ENCODE results near the gene KCNK4.
"Not testable (repeated sequence)": the region's sequence is repeated elsewhere in the genome, so short reads cannot be mapped to it uniquely, and the experiment has no call there.

The KCNK4 gene

DNA sequence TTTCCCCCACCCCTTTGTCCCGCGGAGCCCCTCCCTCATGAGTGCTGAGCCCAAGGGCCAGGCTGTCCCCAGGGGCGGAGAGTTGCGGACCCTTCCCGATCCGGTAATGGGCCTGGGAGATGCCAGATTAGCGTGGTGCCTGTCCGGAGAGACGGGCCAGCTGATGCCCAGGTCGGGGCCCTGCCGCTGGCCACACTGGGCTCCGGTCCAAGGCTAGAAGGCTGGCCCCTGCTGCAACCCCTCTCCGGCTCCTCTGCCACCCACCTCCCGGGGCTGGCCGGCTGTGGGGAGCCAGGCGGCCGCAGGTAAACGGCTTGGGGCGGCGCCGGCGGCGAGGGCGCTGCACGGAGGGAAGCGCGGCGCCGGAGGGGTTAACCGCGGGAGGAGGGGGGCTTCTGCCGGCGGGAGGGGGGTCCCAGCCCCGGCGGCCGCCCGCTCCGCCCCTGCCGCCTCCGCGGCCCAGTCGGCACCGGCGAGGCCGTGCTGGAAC is at the start of gene KCNK4:
Gene KCNK4, plus strand, starts transcription at position 41 of the 490 bp plus-strand sequence. CDS start 1,717 bp downstream, outside the sequence.
- no peak for DNase-seq (ENCODE audit: low spot score)

DNA sequence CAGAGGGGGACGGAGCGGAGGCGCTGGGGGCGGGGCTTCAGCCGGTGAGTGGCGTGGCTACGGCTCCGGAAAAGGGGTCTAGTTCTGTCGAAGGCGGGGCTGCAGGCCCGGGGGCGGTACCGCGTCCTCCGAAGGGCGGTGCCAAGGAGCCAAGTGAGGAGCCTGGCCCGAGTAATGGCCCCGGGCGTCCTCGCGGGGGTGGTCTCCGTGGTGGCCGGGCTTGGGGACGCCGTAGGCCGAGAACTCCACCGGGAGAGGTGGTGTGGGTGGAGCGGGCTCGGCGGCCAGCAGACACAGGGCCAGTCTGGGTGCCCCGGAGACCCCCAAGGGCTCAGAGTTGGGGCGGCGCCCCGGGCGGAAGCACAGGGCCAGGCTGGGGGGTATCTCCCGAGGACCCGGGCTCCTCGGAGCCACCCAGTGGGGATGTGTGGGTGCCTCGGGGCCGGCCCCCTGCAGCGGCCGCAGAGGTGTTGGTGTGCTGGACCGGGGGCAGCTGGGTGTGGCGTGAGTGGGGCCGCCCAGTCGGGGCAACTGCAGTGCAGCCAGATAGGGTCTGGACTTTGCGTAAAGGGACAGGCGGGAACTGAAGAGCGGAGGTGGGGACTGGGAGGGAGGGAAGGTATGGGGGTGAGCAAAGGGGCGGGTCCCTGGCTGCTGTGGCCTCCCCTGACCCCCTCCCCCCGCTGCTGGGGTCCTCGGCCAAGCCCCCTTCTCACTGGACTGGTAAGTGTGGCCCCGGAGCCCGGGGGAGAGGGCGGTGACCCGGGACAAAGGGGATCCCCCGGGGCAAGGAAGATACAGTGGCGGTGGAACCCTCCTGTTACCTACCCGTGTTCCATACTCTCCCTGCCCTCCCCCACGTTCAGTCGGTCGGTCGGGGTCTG is 49.4 kb upstream of the KCNK4 start:
- DNase-seq (ENCODE audit: low spot score), result no peak

GRCh38 chr11:64243236-64243854 is 47.8 kb upstream of the KCNK4 start:
- no peak for DNase-seq (ENCODE audit: low spot score)

DNA sequence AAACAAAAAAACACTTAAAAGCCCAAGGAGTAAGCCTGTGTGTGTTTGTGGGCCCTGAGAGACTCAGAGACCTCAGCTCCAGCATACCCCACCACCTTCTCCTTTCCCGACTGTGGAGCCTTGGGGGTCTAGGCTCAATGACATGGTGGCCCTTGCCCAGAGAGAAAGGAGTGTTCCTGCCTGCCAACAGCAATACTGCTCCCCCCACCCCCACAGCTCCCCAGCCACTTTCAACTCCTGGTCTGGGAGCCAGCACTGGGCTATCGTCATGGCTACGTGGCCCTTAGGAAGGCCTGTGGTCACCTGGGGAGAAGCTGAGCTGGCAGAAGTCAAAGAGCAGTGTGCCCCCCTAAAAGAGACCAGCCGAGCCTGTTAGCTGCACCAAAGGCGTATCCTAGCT is 47.0 kb upstream of the KCNK4 start:
- no peak for DNase-seq (ENCODE audit: low spot score)

- no peak for DNase-seq (ENCODE audit: low spot score)
Observed at GRCh38 chr11:64244966-64245365, 46.1 kb upstream of the KCNK4 start.

DNA sequence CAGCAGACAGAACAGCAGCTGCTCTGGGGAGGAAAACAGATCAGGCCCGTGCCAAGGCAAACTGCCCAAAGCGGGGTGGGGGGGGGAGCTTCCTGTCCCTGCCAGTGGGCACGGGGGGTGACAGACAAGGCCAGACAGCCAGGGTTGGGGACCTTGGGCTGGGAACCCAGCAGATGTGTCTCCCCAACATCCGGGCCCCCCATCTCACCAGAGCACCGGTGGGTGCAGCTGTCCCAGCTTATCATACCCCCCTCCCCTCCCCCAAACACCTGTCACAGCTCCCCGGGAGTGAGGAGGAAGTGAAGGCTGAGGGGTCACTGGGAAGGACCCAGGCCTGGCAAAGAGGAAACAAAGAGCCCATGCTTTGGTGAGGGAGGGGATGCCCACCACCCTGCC is 45.7 kb upstream of the KCNK4 start:
- no peak for DNase-seq (ENCODE audit: low spot score)

DNA sequence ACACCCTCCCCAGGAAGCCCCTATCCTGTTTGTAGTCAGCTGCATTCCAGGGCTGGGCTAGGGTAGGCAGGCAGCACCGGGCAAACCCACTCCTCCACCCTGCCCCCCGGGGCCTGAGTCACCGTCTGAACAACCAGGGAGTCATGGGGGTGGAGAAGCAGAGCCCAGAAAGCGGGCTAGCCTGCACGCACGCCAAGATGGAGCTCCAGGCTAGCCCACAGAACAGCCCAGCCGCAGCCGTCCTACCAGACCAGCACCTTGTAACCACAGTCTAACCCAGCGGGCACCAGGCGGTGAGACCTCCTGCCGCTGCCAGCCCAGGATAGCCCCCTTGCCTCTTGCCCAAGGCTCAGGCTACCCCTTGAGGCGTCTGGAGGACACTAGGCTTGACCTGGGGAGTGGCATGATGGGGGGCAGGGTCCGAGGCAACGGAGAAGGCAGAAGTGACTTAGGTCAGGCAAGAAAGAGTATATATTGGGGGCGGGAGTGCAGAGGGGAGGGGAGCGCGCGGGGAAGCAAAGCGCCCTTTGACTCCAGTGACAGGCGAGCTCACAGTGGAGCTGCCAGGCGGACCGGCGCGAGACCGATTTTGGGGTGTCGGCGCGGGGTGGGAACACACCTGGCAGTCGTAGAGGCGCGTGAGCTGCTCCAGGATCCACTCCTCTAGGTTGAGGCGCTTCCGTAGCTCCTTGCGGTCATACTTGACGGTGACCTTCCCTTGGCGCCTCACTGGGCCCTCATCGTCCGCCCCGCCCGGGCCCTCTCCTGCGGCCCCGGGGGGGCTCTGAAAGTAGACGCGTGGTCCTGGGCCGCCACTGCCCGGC is 45.1 kb upstream of the KCNK4 start:
- peak; percentile 80 for DNase-seq (ENCODE audit: low spot score)

- DNase-seq (ENCODE audit: low spot score), result not testable (repeated sequence)
Observed at GRCh38 chr11:64246621-64246870, 44.6 kb upstream of the KCNK4 start.

GRCh38 chr11:64246871-64247728 is 44.0 kb upstream of the KCNK4 start, which contains the start of gene PPP1R14B:
Gene PPP1R14B, minus strand, starts transcription at chr11:64246943. Its CDS starts 270 bp downstream, at chr11:64246673.
- DNase-seq (ENCODE audit: low spot score), result peak; percentile 89

DNA sequence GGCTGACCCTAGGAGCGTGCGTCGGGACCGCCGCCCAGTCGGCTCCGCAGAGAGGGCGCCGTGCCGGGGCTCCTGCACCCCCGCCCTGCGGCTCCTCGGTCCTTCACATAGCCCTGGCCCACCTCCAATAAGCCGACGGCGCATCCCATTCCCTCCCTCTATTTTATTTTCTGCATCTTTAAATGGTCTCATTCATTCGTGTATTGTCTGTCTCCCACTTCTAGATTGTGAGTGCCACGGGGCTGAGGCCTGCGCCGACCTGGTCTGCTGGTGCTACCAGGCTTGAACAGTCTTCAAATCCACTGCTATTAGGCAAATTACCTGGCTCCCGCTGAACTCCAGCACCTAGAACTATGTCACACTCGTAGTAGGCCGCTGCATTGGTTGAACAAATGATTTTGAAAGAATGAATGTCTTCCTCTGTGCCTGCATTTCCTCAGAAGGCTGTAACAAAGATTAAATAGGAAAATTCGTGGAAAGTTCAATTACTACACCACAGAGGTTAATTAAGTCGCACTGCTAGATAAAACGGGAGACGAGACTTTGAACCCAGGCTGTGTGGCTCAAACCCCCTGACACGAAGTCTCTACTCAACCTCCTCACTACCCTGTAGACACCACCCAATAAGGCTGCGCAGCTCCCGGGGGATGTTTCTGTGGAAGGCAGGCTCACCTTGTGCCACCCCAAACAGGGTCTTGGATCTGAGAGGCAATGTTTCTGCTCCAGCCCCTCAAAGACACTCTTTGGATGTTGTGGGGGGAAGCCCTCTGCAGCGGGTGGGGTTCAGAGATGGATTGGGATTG is 43.2 kb upstream of the KCNK4 start:
- DNase-seq (ENCODE audit: low spot score), result no peak

GRCh38 chr11:64248578-64248977 is 42.5 kb upstream of the KCNK4 start:
- DNase-seq (ENCODE audit: low spot score), result no peak

DNA sequence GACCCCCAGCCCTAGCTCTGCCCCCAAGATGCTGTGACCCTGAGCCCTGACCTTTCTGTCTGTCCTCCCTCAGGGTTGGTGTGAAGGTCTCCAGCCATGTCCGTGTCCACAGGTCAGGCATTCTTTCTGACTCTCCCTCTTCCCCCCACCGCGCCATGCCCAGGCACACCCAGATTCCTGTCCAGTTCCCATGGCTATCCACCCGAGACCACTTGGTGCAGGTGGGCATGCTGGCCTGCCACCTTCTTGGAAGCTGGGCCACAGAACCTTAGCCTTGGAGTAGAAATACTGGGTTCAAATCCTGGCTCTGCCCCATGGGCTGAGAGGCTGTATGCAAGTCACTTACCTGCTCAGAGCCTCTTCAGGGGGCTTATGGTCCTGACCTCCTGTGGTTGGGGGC is 42.1 kb upstream of the KCNK4 start:
- no peak for DNase-seq (ENCODE audit: low spot score)

- no peak for DNase-seq (ENCODE audit: low spot score)
Observed at GRCh38 chr11:64249563-64250414, 41.3 kb upstream of the KCNK4 start.

- no peak for DNase-seq (ENCODE audit: low spot score)
Observed at GRCh38 chr11:64250415-64251015, 40.6 kb upstream of the KCNK4 start.

DNA sequence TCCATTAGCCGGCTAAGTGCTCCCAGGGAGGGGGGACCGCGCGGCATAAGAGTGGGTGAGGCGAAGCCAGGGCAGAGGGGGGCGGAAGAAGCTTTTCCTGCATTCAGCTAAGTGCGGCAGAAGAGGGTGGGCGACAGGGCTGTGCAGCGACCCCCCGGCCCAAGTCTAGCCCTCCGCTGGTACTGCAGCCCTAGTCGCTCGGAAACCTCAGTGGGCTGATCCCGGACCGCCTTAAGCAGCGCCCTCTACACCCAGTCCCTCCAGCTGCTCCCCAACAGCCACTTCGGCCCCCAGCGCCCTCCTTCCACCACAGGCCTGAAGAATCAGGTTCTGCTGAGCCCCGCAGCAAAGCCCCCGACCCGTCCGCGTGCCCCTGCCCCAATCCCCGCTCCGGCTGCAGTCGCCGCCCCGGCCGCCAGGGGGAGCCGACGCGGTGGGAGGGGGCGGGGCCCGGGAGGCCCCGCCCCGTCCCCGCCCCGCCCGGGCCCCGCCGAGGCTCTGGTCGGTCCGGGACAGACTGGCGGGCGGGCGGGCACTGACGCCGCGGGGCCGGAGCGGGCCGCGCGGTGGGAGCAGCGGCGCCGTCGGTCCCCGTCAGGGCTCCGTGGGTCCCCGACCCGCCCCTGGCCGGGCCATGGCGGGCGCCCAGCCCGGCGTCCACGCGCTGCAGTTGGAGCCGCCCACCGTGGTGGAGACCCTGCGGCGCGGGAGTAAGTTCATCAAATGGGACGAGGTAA is 39.9 kb upstream of the KCNK4 start, which contains the start of gene PLCB3:
Gene PLCB3, plus strand, starts transcription at position 515 of the 737 bp plus-strand sequence. Its CDS starts 120 bp downstream, at position 635.
- DNase-seq (ENCODE audit: low spot score), result peak; percentile 86

DNA sequence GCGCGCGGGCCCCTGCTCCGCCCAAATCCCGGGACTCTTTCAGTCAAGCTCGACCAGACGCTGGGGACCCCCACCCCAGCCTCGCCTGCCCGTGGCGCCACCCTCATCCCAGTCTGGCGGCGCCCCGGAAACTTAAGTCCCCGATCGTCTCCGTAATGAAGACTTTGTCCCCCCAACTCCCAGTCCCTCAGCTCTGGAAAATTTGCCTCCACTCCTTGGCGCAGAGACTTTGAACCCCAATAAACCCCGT is 39.4 kb upstream of the KCNK4 start:
- DNase-seq (ENCODE audit: low spot score), result no peak

GRCh38 chr11:64252003-64252872 is 38.9 kb upstream of the KCNK4 start:
- DNase-seq (ENCODE audit: low spot score), result peak; percentile 70

DNA sequence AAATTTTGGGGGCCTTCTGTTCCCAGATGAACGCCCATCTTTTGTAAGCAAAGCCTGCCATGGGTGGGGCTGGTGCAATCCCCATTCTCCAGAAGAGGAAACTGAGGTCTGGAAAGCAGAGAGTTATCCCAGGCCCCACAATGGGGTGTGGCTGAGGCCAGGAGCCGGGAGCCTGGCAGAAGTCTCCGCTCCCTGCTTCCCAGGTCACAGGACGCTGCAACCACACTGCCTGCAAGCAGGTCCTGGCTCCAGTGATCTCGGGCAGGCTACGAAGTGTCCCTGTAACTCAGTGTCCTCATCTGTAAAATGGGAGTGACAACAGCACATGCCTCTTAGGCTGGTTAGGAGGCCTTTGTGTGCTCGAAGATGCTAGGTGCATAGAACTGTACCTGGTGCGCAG is 38.1 kb upstream of the KCNK4 start:
- DNase-seq (ENCODE audit: low spot score), result no peak
